Measurements from ENCODE around the gene TTC31.

TTC31 gene

GRCh38 chr2:74535440-74535965 is 52.6 kb downstream of the TTC31 start:
- no peak overlapping the region for H3K4me2 ChIP-seq
- no peak overlapping the region for H3K9ac ChIP-seq
- H3K9me3 ChIP-seq (replicated peaks in 1 of 11) = no peaks in the 10 kb centered on the region
- H3K36me3 ChIP-seq = peaks cover 15 to 25% (median 21%) of the 10 kb centered on the region in 11 experiments
- no peak for TF ChIP-seq Cebpa-rat (IDR thresholded peaks at IDR 0.05)
- peaks cover 26 to 35% (median 31%) of the 10 kb centered on the region in 10 experiments for H3K4me1 ChIP-seq
- H3K27ac ChIP-seq = no peak overlapping the region
- no peak overlapping the region for H3K4me3 ChIP-seq
- H4K20me1 ChIP-seq = peaks cover 0 to 5% (median 0%) of the 10 kb centered on the region in 11 experiments; a peak in 3 of 22 replicates
- H3K27me3 ChIP-seq = no peaks in the 10 kb centered on the region

- H3K9ac ChIP-seq = no peak overlapping the region
- no peak for TF ChIP-seq Cebpa-rat (IDR thresholded peaks at IDR 0.05)
- no peak overlapping the region for H3K4me3 ChIP-seq
- H3K4me2 ChIP-seq = no peak overlapping the region
- H4K20me1 ChIP-seq = peaks cover 0 to 5% (median 0%) of the 10 kb centered on the region in 11 experiments; a peak in 3 of 22 replicates
- H3K4me1 ChIP-seq = peaks cover 20 to 26% (median 22%) of the 10 kb centered on the region in 10 experiments
- no peaks in the 10 kb centered on the region for H3K9me3 ChIP-seq (replicated peaks in 1 of 11)
- no peak overlapping the region for H3K27ac ChIP-seq
- H3K27me3 ChIP-seq = no peaks in the 10 kb centered on the region
- peaks cover 15 to 25% (median 21%) of the 10 kb centered on the region in 11 experiments for H3K36me3 ChIP-seq
These were observed 53.5 kb downstream of the TTC31 start for GRCh38 chr2:74536166-74536950.

GRCh38 chr2:74537140-74537539 is 54.3 kb downstream of the TTC31 start:
- Histone ChIP-seq H3K27me3 (no peaks in the 10 kb centered on the region), H3K9ac (no peak overlapping the region), H3K27ac (no peak overlapping the region), H3K4me3 (no peak overlapping the region), H3K36me3 (peaks cover 15 to 24% (median 21%) of the 10 kb centered on the region in 11 experiments), H3K4me2 (no peak overlapping the region), H3K4me1 (peaks cover 12 to 19% (median 15%) of the 10 kb centered on the region in 10 experiments; a peak in 19 of 20 replicates), H3K9me3 (replicated peaks in 1 of 11) (no peaks in the 10 kb centered on the region), H4K20me1 (peaks cover 0 to 5% (median 0%) of the 10 kb centered on the region in 11 experiments; a peak in 1 of 22 replicates)
- no peak for TF ChIP-seq Cebpa-rat (IDR thresholded peaks at IDR 0.05)

- no peaks in the 10 kb centered on the region for H3K27me3 ChIP-seq
- no peaks in the 10 kb centered on the region for H3K9me3 ChIP-seq (replicated peaks in 1 of 11)
- no peak overlapping the region for H3K27ac ChIP-seq
- peak in 4 of 11 experiments; percentile 19 to 77 (median 38); a peak in 3 of 22 replicates for TF ChIP-seq Cebpa-rat (IDR thresholded peaks at IDR 0.05)
- H3K4me1 ChIP-seq = peaks cover 8 to 14% (median 10%) of the 10 kb centered on the region in 10 experiments; a peak in 19 of 20 replicates
- H4K20me1 ChIP-seq = no peaks in the 10 kb centered on the region
- no peak overlapping the region for H3K4me3 ChIP-seq
- H3K36me3 ChIP-seq = peaks cover 0 to 7% (median 4%) of the 10 kb centered on the region in 11 experiments; a peak in 16 of 22 replicates
- H3K9ac ChIP-seq = no peak overlapping the region
- peak overlapping the region; percentile 44 to 82 (median 63) for H3K4me2 ChIP-seq
These were observed 56.0 kb downstream of the TTC31 start for GRCh38 chr2:74538881-74539339.

- no peak overlapping the region for H3K4me2 ChIP-seq
- no peak overlapping the region for H3K4me3 ChIP-seq
- no peaks in the 10 kb centered on the region for H4K20me1 ChIP-seq
- no peaks in the 10 kb centered on the region for H3K9me3 ChIP-seq (replicated peaks in 1 of 11)
- peaks cover 0 to 7% (median 0%) of the 10 kb centered on the region in 11 experiments; a peak in 6 of 22 replicates for H3K27me3 ChIP-seq
- no peak overlapping the region for H3K27ac ChIP-seq
- no peak overlapping the region for H3K9ac ChIP-seq
- no peaks in the 10 kb centered on the region; a peak in 1 of 22 replicates for H3K36me3 ChIP-seq
- H3K4me1 ChIP-seq = peaks cover 8 to 12% (median 10%) of the 10 kb centered on the region in 10 experiments; a peak in 19 of 20 replicates
- no peak for TF ChIP-seq Cebpa-rat (IDR thresholded peaks at IDR 0.05)
These were observed 57.4 kb downstream of the TTC31 start for GRCh38 chr2:74540291-74540690.

GRCh38 chr2:74542978-74543377 is 60.1 kb downstream of the TTC31 start:
- TF ChIP-seq Cebpa-rat (IDR thresholded peaks at IDR 0.05) = no peak
- Histone ChIP-seq H3K4me3 (no peak overlapping the region), H3K27ac (no peak overlapping the region), H3K9me3 (replicated peaks in 1 of 11) (peaks cover 0 to under 1% (median 0%) of the 10 kb centered on the region in 11 experiments; a peak in 1 of 22 replicates), H3K9ac (no peak overlapping the region), H4K20me1 (no peaks in the 10 kb centered on the region), H3K4me2 (no peak overlapping the region), H3K27me3 (peaks cover 11 to 33% (median 26%) of the 10 kb centered on the region in 11 experiments), H3K36me3 (no peaks in the 10 kb centered on the region; a peak in 1 of 22 replicates), H3K4me1 (peaks cover 8 to 12% (median 10%) of the 10 kb centered on the region in 10 experiments; a peak in 19 of 20 replicates)

All from BLaER1 treated with 17β-estradiol and CSF1 and Interleukin-3, amounts not matched to agents 10 nM and 100 nM (cell line).